22Rv1 (cell line): ENCODE results near the gene TRPM7.
A peak's percentile ranks its signal among the peaks of the same experiment; 100 is the strongest.

Experiments
- H3K27ac ChIP-seq: fragments of 450-650 bp; 2 replicates; pipeline ENCODE4 v1.5.1; 2017
- CTCF ChIP-seq: fragments of 450-650 bp; IDR thresholded peaks from 2 replicates; pipeline ENCODE4 v1.5.1; 2017; ENCODE audit warnings: mild to moderate bottlenecking
- ZFX ChIP-seq: fragments of 450-650 bp; IDR thresholded peaks from 2 replicates; pipeline ENCODE4 v1.6.1; 2017; ENCODE audit warnings: antibody characterized with exemption, borderline replicate concordance

TRPM7 gene

GRCh38 chr15:50653156-50653743 is 33.3 kb downstream of the TRPM7 start:
- no peak overlapping the region for H3K27ac ChIP-seq
- TF ChIP-seq CTCF: no peak
- TF ChIP-seq ZFX: no peak

DNA sequence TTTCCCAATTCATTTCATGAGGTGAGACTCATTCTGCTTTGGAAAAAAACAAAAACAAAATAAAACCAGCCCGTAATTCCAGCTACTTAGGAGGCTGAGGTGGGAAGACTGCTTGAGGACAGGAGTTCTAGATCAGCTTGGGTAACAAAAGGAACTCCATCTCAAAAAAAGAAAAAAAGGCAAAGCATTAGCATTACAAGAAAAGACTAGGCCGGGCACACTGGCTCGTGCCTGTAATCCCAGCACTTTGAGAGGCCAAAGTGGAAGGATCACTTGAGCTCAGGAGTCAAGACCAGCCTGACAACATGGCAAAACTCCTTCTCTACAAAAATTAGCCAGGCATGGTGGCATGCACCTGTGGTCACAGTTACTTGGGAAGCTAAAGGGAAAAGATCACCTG is 33.9 kb downstream of the TRPM7 start:
- TF ChIP-seq CTCF: no peak
- no peak for TF ChIP-seq ZFX
- no peak overlapping the region for H3K27ac ChIP-seq

GRCh38 chr15:50641318-50641717 is 45.3 kb downstream of the TRPM7 start:
- H3K27ac ChIP-seq: no peak overlapping the region
- TF ChIP-seq CTCF: no peak
- TF ChIP-seq ZFX: no peak

- TF ChIP-seq ZFX (no peak), CTCF (no peak)
- no peak overlapping the region for H3K27ac ChIP-seq
Observed at GRCh38 chr15:50636146-50636545, 50.5 kb downstream of the TRPM7 start.

- TF ChIP-seq ZFX: no peak
- no peak for TF ChIP-seq CTCF
- H3K27ac ChIP-seq: no peak overlapping the region
Observed at GRCh38 chr15:50633653-50634052, 52.9 kb downstream of the TRPM7 start.

DNA sequence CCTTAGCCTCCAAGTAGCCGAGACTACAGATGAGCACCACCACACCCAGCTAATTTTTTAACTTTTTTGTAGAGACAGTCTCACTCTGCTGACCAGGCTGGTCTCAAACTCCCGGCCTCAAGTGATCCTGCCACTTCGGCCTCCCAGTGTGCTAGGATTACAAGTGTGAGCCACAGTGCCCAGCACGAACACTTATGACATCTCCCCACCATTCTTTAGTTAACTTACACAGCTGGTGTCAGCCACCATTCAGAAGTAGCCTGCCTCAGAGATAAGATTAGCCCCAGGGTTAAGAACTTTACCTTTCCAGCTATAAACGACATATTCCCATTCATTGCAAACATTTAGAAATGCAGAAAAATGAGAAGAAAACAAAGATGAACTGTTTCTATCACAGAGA is 58.2 kb downstream of the TRPM7 start:
- H3K27ac ChIP-seq: no peak overlapping the region
- TF ChIP-seq CTCF (no peak), ZFX (no peak)

DNA sequence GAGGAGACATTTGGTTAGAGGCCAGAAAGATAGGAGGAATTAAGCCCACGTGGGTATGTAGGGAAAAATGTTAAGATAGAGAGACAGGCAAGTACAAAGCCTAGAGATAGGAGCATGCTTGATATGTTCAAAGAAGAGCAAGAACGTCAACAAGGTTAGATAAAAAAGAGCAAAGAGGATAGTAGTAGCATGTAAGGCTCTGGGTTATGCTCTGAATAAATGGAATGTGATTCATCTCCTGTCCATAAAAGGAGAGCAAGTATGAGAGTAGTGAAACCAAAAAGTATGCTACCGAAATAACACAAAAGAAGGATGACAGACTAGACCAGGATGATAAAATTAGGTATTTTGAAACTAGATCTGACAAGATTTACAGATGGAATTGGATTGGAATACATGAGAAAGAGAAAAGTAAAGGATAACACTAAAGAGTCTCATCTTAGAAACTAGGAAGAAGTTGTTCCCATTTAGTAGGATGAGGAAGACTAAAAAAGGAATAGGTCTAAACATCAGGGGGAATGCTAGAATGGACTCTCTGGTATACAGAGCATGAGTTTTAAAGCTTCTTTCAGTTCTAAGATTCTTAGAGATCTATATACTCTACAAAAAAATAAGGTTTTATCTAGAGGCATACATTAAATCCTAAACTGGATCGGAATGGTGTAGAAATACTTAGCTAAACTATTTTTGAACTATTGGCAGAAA is 59.1 kb downstream of the TRPM7 start:
- TF ChIP-seq ZFX (no peak), CTCF (no peak)
- 0 out of 2 replicates have a peak overlapping the region, but pooled peaks have one; percentile 16 for H3K27ac ChIP-seq
